ENCODE results near the gene SYNJ2. TPM values are rescaled to one million over a fixed set of nuclear protein-coding genes. Genes with fewer than 3 reads are reported as not detected.

The SYNJ2 gene
- total and polyA plus RNA-seq, 2 experiments from 2014 or later = 2.8 to 5.6 TPM

GRCh38 chr6:158000530-158001307 is 19.1 kb downstream of the SYNJ2 start:
- TF ChIP-seq ZNF462 (CRISPR knock-in tag; IDR thresholded peaks at IDR 0.05) = no peak
- TF ChIP-seq NANOG (IDR thresholded peaks at IDR 0.05; ENCODE audit: borderline replicate concordance) = no peak
- no peak for TF ChIP-seq ETS1 (IDR thresholded peaks at IDR 0.05)
- no peak for TF ChIP-seq EZH2 (IDR thresholded peaks at IDR 0.05; ENCODE audit: low read depth, unreplicated experiment)
- H3K4me1 ChIP-seq (ENCODE audit: insufficient read depth) = peaks cover 20% of the 10 kb centered on the region
- H3K4me3 Mint-ChIP-seq = no peak overlapping the region

More at GRCh38 chr6:158000530-158001307, 19.1 kb downstream of the SYNJ2 start:
- Histone ChIP-seq H3F3A (replicated peaks; ENCODE audit: low read depth) (no peaks in the 10 kb centered on the region), H3K4me2 (no peak overlapping the region), H3K36me3 (ENCODE audit: insufficient read depth) (no peaks in the 10 kb centered on the region), H3K27ac (ENCODE audit: low read depth) (no peak overlapping the region), H4K20me1 (replicated peaks; ENCODE audit: insufficient read depth) (no peaks in the 10 kb centered on the region), H3K79me2 (replicated peaks; ENCODE audit: insufficient read depth) (no peaks in the 10 kb centered on the region; the same call in 1 of the 2 replicates), H2AFZ (no peak overlapping the region), H3K4me3 (no peak overlapping the region), H3K27me3 (ENCODE audit: insufficient read depth) (no peaks in the 10 kb centered on the region), H3K9me2 (ENCODE audit: insufficient read depth) (no peaks in the 10 kb centered on the region)
- peaks cover 17% of the 10 kb centered on the region for H3K27me3 Mint-ChIP-seq (ENCODE audit: insufficient read depth, low read depth, poor library complexity)
- ATAC-seq (no peak), DNase-seq (ENCODE audit: low spot score) (no peak)
- no peak overlapping the region; the same call in 1 of the 2 replicates for H3K27ac Mint-ChIP-seq
- H3K36me3 Mint-ChIP-seq (ENCODE audit: low read depth) = peaks cover 5% of the 10 kb centered on the region
- peaks cover 62% of the 10 kb centered on the region for H3K4me1 Mint-ChIP-seq
- H3K9me3 Mint-ChIP-seq = no peaks in the 10 kb centered on the region

All from GM23338 (cell line).